PFSK-1 (cell line): ENCODE measurements around the gene GNG12.

Experiments used
- POLR2AphosphoS5 ChIP-seq: IDR thresholded peaks from 2 replicates; pipeline ENCODE4 v1.6.1; 2012; ENCODE audit warnings: low read depth, mild to moderate bottlenecking, control low read depth, low read length, moderate library complexity
- SIN3A ChIP-seq: IDR thresholded peaks from 2 replicates; pipeline ENCODE4 v1.6.1; 2012; ENCODE audit warnings: mild to moderate bottlenecking, low read length, moderate library complexity, borderline replicate concordance; ENCODE audit not compliant: insufficient read depth
- TAF1 ChIP-seq: IDR thresholded peaks from 2 replicates; pipeline ENCODE4 v1.6.1; 2012; ENCODE audit warnings: low read length, control low read depth, borderline replicate concordance; ENCODE audit not compliant: insufficient read depth
- TF ChIP-seq, protein P1 (sequence below), 2 experiments: IDR thresholded peaks; 2 replicates each; pipeline versions ENCODE4 v1.6.1 to v1.8.0; 2011 to 2012; ENCODE audit warnings: low read depth in 2 of 2, low read length in 2 of 2, control low read depth in 1 of 2, inconsistent platforms in 1 of 2, mild to moderate bottlenecking in 1 of 2, moderate library complexity in 1 of 2; ENCODE audit not compliant: insufficient read depth in 1 of 2

- TF ChIP-seq TAF1: no peak
- no peak for TF ChIP-seq SIN3A
- no peak for TF ChIP-seq POLR2AphosphoS5
- TF ChIP-seq, protein P1, sequence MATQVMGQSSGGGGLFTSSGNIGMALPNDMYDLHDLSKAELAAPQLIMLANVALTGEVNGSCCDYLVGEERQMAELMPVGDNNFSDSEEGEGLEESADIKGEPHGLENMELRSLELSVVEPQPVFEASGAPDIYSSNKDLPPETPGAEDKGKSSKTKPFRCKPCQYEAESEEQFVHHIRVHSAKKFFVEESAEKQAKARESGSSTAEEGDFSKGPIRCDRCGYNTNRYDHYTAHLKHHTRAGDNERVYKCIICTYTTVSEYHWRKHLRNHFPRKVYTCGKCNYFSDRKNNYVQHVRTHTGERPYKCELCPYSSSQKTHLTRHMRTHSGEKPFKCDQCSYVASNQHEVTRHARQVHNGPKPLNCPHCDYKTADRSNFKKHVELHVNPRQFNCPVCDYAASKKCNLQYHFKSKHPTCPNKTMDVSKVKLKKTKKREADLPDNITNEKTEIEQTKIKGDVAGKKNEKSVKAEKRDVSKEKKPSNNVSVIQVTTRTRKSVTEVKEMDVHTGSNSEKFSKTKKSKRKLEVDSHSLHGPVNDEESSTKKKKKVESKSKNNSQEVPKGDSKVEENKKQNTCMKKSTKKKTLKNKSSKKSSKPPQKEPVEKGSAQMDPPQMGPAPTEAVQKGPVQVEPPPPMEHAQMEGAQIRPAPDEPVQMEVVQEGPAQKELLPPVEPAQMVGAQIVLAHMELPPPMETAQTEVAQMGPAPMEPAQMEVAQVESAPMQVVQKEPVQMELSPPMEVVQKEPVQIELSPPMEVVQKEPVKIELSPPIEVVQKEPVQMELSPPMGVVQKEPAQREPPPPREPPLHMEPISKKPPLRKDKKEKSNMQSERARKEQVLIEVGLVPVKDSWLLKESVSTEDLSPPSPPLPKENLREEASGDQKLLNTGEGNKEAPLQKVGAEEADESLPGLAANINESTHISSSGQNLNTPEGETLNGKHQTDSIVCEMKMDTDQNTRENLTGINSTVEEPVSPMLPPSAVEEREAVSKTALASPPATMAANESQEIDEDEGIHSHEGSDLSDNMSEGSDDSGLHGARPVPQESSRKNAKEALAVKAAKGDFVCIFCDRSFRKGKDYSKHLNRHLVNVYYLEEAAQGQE (IDR thresholded peaks at IDR 0.05; ENCODE audit: insufficient read depth in 1 of 2, low read depth in 2 of 2, low read length in 2 of 2): no peak
Measured at GRCh38 chr1:67677930-67678329, 155.3 kb downstream of the GNG12 start.
